ENCODE measurements around the gene VWA3B.
"Not testable (repeated sequence)": the region's sequence is repeated elsewhere in the genome, so short reads cannot be mapped to it uniquely, and the experiment has no call there.

The VWA3B gene

DNA sequence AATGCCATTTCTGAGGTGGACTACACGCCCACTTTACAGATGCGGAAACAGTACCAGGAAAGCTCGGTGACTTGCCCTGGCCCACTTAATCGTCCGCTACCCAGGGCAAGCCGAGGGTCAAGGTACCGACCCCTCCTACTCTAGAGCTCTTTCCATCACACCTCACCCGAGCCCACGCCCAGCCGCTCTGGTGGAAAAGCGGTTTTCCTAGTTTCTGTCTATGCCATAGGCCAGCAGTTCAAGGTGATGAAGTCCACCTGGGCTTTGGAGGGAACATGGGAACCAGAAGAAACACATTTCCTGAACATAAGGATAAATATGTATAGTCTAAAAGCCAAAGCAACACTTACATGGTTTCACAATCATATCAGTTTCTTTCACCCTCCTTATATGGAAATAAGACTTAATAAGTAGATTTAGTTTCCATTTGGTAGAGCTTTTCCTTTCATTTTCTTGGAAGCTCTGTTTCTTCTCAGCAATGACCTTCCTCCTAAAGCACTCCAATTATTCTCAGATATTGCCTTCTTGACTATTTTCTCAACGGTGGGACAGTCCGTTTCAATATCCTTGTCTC is 567 bp downstream of the VWA3B start:
- FAIRE-seq = no peak
- no peak for DNase-seq (ENCODE audit: low spot score)

DNA sequence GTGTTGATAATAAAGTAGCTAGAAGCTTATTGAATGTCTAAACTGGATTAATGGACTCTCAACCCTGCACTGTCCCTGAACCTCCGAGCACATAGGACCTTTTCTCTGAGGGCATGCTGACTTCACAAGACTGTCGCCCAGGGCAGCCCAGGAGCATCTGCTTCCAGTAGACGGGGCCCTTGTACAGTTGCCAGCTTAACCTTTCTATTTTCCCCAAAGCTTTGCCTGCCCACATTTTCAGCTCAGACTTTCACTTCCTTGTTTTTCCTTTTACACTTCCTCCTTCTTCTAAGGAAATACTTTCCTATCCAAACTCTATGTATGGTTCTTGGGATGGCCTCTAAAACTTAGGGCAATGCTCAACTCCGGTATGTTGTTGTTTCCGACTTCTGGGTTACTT is 1.3 kb downstream of the VWA3B start:
- DNase-seq (ENCODE audit: low spot score) = no peak
- FAIRE-seq = no peak

DNA sequence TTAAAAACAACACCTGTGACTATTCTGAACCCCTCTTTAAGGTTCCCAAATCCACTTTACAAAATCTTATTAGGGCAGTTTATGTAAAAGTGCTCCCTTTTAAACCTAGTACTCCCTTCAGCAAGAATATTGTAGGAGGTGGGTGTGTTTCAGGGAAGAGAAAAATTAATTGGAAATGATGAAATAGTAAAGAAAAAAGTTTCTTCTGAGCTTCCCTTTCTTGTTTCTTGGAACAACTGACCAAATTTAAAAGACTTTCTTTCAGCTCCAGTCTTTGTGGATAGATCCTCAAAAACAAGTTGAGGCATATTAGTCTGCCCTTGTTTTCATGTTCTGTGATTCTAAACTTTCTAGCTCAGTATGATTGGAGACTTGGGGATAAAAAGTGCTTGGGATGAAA is 3.0 kb downstream of the VWA3B start:
- DNase-seq (ENCODE audit: low spot score) = no peak

DNA sequence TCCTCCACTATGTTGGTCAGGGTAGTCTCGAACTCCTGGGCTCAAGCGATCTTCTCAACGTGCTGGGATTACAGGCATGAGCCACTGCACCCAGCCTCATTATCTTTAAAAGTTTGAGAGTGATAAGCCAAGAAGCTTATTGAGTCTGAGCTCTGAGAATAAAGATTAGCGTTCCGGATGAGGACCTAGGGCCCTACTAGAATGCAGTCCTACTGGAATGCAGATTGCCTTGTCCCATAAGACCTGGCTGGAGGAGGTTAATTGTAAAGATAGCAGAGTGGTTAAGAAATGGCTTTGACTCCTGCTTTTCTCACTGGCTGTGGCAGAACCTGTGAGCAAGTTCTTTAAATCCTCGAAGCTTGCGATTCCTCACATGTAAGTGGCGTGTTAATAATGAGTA is 4.0 kb downstream of the VWA3B start:
- DNase-seq (ENCODE audit: low spot score) (no peak), FAIRE-seq (no peak)

More for the DNA sequence above, 3.0 kb downstream of the VWA3B start:
- FAIRE-seq = no peak

DNA sequence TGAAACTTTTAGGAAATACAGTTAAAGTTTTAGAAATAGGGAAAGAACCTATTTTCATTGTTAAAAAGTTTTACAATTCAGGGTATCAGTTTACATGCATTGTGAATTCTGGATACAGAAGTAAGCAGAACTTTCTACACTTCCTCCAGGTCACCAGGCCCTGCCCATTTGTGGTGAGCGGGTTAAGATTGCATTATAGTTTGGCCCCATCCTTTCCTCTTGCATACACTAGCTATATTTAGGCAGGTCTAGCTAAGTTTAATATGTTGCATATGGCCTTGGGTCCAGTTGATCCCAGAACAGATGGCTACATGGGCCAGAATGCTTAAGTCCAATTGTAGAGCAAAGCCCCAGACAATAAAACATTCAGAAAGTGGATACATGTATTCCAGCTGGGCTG is 4.8 kb downstream of the VWA3B start:
- FAIRE-seq (no peak), DNase-seq (ENCODE audit: low spot score) (no peak)

DNA sequence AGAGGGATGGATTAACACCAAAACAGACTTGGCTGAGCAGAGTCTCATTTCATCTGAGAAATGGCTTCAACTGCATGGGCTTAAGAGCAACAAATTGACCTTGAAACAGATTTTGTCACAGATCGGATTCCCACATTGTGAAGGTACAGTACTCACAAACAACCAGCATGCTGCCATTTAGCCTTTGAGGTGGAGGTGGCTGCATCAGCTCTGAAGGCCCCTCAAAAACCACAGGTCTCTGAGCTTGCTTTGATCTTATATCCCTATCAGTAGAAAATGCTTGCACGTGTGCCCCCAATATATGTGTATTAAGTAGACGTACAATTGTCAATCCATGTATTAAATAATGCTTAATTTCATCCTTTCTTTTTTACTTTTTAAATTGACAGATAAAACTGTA is 6.2 kb downstream of the VWA3B start:
- DNase-seq (ENCODE audit: low spot score) = no peak
- no peak for FAIRE-seq

DNA sequence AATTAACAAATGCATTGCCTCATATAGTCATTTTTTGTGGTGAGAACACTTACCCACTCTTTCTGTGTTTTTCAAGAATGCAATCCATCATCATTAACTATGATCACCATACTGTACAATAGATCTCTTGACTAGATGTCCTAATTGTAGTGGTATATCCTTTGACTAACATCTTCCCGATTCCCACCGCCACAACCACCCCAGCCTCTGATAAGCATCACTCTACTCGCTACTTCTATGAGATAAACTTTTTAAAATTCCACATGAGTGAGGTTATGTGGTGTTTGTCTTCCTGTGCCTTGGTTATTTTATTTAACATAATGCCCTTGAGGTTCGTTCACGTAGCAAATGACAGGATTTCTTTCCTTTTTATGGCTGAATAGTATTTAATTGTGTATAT is 6.6 kb downstream of the VWA3B start:
- no peak for FAIRE-seq
- DNase-seq (ENCODE audit: low spot score) = no peak

DNA sequence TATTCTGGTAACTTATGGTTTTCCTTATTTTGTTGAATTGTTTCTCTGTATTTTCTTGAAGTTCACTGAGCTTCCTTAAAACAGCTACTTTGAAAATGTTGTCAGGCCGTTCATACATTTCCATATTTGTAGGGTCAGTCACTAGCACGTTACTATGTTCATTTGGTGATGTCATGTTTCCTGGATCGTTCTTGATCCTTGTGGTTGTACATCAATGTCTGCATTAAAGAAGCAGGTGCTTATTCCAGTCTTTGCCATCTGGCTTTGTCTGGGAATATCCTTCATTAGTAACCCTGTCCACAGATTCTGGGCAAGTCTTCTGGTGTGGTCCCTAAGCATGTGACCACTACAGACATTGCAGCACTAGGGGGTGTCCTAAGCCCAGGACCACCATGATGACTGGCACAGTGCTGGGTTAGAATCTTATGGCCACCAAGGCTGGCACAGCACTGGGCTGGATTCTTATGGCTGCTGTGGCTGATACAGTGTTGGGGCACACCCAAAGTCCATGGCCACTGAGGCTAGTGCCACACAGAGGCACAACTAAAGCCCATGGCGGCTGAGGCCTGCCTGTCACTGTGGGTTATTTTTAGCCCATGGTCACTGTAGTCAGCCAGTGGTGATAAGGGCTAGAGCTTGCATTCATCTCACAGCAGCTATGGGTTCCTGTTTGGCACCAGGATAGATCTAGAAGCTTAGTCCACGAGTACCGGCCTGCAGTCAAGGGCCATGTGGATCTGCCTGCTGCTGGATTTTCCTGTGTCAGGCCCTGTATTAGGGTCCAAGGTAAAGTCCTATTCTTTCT is 13.2 kb downstream of the VWA3B start:
- no peak for FAIRE-seq
- DNase-seq (ENCODE audit: low spot score) = no peak

DNA sequence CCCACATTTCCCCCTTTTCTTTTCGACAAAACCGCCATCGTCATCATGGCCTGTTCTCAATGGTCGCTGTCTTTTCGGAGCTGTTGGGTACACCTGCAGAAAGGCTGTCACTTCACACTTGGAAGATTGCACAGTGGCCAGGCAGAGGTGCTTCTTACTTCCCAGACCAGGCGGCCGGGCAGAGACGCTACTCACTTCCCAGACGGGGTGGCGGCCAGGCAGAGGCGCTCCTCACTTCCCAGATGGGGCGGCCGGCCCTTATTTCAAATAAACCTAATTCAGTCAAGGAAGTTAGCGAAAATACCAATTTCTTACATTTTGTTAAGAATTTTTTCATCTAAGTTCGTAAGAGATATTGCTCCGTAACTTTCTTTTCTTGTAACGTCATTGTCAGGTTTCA is 15.3 kb downstream of the VWA3B start:
- FAIRE-seq = not testable (repeated sequence)

DNA sequence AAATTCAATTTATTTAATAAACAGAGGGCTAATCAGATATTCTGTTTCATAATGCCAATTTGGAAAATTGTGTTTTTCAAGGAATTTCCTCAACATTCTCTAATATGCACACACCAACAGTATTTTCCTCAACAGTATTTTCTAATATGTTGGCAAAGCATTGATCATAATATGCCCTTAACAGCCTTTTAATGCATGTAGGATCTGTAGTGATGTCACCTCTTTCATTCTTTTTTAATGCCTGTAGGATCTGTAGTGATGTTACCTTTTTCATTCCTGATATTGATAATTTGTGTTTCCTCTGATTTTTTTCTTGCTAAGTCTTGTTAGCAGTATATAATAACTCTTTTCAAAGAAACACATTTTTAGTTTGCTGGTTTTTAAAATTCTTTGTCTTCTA is 15.9 kb downstream of the VWA3B start:
- FAIRE-seq (no peak), DNase-seq (ENCODE audit: low spot score) (no peak)

More for the DNA sequence above, 15.3 kb downstream of the VWA3B start:
- DNase-seq (ENCODE audit: low spot score) = not testable (repeated sequence)

DNA sequence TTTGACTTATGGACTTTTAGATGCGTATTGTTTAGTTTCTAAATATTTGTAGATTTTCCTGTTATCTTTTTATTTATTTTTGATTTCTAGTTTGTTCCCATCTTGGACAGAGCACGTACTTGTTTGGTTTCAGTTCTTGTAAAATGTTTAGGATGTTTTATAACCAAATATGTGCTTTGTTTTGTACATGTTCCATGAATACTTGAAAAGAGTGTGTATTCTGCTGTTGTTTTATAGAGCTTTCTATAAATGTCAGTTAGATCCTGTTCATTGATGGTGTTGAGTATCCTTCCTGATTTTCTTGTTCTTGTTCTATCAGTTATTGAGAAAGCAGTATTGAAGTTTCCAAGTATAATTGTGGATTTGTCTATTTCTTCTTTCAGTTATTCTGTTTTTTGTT is 21.1 kb downstream of the VWA3B start:
- FAIRE-seq (no peak), DNase-seq (ENCODE audit: low spot score) (no peak)

DNA sequence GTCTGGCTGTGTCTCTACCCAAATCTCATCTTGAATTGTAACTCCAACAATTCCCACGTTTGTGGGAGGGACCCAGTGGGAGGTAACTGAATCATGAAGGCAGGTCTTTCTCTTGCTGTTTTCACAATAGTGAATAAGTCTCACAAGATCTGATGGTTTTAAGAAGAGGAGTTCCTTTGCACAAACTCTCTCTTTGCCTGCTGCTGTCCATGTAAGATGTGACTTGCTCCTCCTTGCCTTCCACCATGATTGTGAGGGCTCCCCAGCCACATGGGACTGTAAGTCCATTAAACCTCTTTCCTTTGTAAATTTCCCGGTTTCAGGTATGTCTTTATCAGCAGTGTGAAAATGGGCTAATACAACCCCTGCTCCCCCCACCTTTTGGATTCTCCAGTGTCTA is 23.8 kb downstream of the VWA3B start:
- FAIRE-seq (no peak), DNase-seq (ENCODE audit: low spot score) (no peak)

DNA sequence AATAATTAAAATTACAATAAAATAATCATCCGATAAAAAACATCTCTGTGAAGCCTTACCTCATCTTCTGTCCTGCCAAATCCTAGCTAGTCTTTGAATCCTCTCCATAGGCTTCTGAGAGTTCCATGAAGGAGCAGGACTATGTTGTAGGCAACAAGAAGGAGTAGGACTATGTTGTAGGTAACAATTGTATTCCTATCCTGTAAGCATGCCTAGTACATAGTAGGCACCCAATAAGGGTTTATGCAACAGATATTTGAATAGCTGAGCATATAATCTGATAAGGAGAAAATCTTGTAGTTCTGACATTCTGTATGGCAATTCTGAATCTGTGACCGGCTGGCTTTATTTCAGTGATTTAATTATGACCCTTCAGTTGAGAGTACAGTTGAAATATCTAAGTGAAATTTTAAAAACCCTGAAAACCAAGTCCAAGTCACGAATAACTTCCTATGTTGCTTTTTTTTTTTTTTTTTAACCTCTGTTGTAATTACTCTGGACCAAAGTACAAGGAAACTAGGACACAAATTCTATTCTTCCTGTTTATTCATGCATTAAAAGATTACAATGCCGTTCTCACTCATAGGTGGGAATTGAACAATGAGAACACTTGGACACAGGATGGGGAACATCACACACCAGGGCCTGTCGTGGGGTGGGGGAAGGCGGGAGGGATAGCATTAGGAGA is 27.8 kb downstream of the VWA3B start:
- no peak for DNase-seq (ENCODE audit: low spot score)
- no peak for FAIRE-seq

DNA sequence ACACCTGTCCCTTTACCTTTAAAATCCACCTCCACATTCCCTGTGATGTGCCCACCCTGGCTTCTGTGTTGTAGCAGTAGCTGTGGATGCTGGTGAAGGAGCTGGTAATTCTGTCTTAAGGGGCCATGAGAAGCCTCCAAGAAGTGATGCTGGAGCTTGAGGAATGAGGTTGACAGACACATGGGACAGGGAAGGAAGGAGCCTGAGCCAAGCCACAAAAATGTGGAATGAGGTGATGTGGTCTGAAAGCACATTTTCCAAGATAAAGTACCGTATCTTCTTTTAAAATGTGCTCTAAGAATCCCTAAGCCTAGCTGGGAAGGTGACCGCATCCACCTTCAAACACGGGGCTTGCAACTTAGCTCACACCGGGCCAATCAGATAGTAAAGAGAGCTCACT is 31.2 kb downstream of the VWA3B start:
- FAIRE-seq (no peak), DNase-seq (ENCODE audit: low spot score) (peak; percentile 38)

DNA sequence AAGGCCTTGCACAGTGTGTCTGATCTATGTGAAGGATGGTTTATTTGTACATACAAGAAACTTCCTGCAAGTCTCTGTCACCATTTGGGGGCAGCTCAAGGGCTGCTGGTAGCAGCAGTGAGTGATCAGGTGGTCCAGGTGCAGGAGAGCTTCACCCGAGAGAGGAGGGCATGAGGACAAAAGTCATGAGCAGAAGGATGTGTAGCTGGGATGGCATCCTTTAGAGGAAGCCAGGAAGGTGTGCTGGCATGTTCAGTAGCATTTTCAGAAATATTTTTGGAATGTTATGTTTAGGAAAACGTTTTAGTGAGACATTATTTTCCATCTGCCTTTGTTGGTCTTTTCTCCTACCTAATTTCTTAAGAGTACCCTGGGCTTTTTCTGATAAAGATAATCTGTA is 31.9 kb downstream of the VWA3B start:
- no peak for DNase-seq (ENCODE audit: low spot score)
- FAIRE-seq = no peak

DNA sequence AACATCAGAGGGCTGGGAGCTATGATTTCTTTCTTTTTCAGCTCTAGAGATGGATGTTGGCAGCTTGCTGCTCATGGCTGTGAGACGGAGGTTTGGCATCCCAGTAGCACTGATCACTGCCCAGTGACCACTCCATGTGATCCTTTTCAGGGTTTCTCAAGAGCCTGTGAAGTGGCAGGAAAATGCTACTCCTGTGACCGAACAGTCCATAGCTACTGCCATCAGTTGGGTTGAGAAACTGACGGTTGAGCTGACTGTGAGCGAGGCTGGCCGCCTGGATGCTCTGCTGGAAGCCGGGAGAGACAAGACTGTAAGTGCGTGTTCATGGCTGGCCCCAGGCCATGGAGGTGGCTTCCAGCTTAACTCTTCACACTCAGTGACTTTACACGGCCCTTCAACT is 34.2 kb downstream of the VWA3B start:
- no peak for DNase-seq (ENCODE audit: low spot score)
- no peak for FAIRE-seq

DNA sequence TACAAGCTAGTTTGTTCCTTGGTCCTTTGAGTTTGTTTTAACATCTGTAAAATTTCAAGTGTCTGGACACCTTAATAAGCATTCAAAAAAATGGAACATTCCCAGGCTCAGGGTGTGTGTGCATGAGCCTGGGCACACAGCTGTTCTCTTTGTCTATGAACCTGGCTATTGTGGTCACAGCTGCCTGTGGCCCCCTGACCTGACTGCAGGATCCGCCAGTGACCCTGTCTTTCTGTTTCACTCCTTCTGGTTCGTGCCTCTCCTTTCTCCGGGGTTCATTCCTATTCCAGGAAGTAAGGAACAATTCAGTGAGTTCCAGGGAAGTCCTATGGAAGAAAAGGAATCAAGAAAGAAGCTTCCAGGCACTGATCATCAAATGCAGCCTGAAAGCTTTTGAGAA is 35.6 kb downstream of the VWA3B start:
- no peak for FAIRE-seq
- DNase-seq (ENCODE audit: low spot score) = no peak

DNA sequence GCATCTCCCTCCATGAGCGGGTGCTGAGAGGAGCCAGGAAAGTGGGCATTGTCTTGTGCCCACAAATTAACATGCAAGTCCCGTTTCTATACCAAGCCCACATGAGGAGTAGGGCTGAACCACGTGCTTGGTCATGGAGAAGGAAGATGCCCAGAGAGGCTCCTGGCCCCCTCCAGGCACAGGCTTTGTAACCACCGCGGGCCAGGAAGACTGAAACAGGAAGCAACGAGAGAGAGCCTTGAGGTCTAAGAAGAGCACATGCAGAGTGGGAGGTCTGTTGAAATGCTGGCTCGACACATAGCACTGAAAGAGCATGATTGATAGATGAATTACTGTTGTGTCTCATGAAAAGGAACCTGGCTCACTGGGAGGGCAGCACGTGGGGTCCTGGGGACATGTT is 36.3 kb downstream of the VWA3B start:
- FAIRE-seq = no peak
- DNase-seq (ENCODE audit: low spot score) = no peak

DNA sequence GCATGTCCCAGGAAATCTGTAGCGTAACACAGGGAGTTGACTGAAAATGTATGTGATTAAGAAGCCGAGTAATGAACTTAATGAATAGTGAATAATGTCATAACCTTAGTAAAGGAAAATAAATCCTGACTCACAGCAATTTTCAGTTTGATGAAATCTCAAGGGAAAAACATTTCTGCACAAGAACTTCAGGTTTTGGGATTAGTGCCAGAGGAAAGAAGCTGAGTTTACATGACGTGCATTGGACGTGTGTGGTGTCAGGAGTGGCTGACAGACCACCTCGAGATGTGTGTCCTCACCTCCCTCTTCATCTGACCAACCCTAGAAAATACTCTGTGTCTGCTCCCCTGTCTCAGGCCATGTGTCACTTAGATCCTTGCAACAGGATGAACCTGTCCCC is 39.1 kb downstream of the VWA3B start:
- DNase-seq (ENCODE audit: low spot score) = no peak
- FAIRE-seq = no peak

DNA sequence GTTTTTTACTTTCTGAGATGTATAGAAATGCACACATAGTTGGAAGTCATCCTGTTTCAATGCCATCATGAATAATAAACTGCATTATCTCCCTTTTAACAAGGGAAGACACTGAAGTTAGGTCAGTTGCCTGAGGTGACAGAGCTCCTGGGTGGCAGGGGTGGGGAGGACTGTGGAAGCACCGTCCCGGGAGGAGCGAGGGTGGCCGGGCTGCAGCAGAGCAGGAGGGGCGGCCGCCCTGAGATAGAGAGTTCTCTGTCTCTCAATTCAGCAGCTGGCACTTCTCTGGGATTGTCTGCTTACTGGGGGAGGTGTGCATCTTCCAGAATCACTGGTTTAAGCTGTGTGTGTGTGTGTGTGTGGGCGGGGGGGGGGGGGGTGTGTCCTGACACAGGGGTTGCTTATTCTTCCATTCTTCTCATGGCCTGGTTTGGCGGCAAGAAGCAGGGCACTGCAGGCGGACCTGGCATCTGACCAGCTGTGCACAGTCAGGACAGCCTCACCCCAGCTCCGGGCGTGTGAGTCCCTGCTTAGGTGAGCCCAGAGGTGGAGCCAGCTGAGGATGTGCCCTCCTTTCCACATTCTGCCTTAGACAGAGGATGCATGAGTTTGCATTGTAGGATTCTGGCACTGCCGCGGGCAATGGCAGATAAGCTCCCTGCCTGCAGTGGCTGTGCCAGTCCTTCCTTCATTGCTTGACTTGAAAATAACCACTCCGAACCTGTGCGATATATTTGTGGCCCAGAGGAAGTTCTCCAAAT is 40.4 kb downstream of the VWA3B start:
- no peak for FAIRE-seq
- no peak for DNase-seq (ENCODE audit: low spot score)

DNA sequence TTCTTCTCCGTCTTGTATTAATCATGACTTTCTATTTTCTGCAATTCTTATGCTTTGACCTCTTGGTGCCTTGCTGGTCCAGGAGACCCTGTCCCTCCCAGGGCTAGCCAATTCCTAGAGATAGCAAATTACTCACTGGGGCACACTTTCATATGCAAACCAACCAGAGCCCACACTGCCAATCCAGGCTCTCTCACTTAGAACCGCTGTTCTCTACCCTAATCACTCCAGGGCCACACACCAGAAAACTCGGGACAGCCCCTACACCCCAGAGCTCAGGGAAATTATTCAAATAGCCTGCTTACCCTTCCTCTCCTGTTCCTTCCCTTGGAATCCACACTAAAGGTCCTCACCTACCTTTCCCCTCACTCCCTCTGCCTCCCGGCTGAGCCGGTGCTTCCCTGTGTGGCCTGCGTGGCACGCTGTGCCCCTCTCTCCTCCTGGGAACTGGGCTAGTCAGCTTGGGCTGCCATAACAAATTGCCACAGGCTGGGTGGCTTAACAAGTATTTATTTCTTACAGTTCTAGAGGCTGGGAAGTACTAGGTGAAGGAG is 41.7 kb downstream of the VWA3B start:
- FAIRE-seq (no peak), DNase-seq (ENCODE audit: low spot score) (no peak)

DNA sequence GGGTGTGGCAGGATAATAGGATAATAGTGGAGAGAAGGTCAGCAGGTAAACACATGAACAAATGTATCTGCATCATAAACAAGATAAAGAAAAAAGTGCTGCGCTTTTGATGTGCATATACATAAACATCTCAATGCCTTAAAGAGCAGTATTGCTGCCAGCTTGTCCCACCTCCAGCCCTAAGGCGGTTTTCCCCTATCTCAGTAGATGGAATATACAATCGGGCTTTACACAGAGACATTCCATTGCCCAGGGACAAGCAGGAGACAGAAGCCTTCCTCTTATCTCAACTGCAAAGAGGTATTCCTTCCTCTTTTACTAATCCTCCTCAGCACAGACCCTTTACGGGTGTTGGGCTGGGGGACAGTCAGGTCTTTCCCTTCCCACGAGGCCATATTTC is 43.1 kb downstream of the VWA3B start:
- DNase-seq (ENCODE audit: low spot score); FAIRE-seq: not testable (repeated sequence)

Measured in RCC 7860 (cell line).